ENCODE results near the gene KIF18A.

- TF ChIP-seq GATA3 (IDR thresholded peaks at IDR 0.05; ENCODE audit: low read depth, low read length) (no peak), GATA2 (IDR thresholded peaks at IDR 0.05; ENCODE audit: low read depth, low read length) (no peak)
These were observed 6.2 kb upstream of the KIF18A start for GRCh38 chr11:28114116-28114515.

All from SH-SY5Y (cell line).